Lower leg skin (tissue), 3 donors: ENCODE data around the gene SYF2.

Source experiments
- CTCF ChIP-seq, 3 donors: fragments of 450-650 bp; IDR thresholded peaks; one replicate each; pipeline ENCODE4 v1.5.1; 2016; ENCODE audit warnings: antibody characterized with exemption in 3 of 3, mild to moderate bottlenecking in 3 of 3, moderate library complexity in 2 of 3
- POLR2A ChIP-seq, 2 donors: fragments of 450-650 bp; IDR thresholded peaks; one replicate each; pipeline ENCODE4 v1.6.1; 2016 to 2017; ENCODE audit warnings: antibody characterized with exemption in 2 of 2, mild to moderate bottlenecking in 1 of 2, moderate library complexity in 1 of 2

GRCh38 chr1:25201006-25201405, 31.3 kb downstream of the SYF2 start:
- TF ChIP-seq CTCF (IDR thresholded peaks at IDR 0.05) (no peak), POLR2A (IDR thresholded peaks at IDR 0.05) (no peak)
